Keratinocyte (primary cell): ENCODE results near the gene EEPD1. TPM values are rescaled to one million over a fixed set of nuclear protein-coding genes. Genes with fewer than 3 reads are reported as not detected.

Experiments used
- DNase-seq: peaks from one replicate; pipeline ENCODE4 v3.0.0-alpha.2; 2011; ENCODE audit warnings: low read depth, missing footprints, low spot score
- FAIRE-seq: peaks from 2 replicates; lab custom pipeline; 2011; peaks lifted over from hg19 to GRCh38; lab: Jason Lieb, UNC
- H2AFZ ChIP-seq: 2 replicates; pipeline ENCODE4 v1.6.0; 2012; ENCODE audit warnings: low read length, control low read depth, inconsistent platforms; ENCODE audit not compliant: control insufficient read depth
- H3K27ac ChIP-seq: 2 replicates; pipeline ENCODE4 v1.5.1; 2011; ENCODE audit warnings: low read length; ENCODE audit not compliant: control insufficient read depth, insufficient read depth
- H3K27me3 ChIP-seq: 3 replicates; pipeline ENCODE4 v1.6.0; 2011; ENCODE audit warnings: low read length; ENCODE audit not compliant: control insufficient read depth, insufficient read depth; ENCODE audit errors: extremely low read depth
- H3K36me3 ChIP-seq, 2 experiments: 2 replicates in 1 of 2; 3 replicates in 1 of 2; pipeline ENCODE4 v1.5.1; 2011; ENCODE audit warnings: low read length in 2 of 2, mild to moderate bottlenecking in 1 of 2; ENCODE audit not compliant: control insufficient read depth in 2 of 2, insufficient read depth in 2 of 2; ENCODE audit errors: extremely low read depth in 1 of 2
- H3K4me1 ChIP-seq: 3 replicates; pipeline ENCODE4 v1.5.1; 2011; ENCODE audit warnings: low read length; ENCODE audit not compliant: control insufficient read depth, insufficient read depth; ENCODE audit errors: extremely low read depth
- H3K4me2 ChIP-seq: 3 replicates; pipeline ENCODE4 v1.6.0; 2011; ENCODE audit warnings: low read depth, low read length; ENCODE audit not compliant: control insufficient read depth, insufficient read depth; ENCODE audit errors: extremely low read depth
- H3K4me3 ChIP-seq, 3 experiments: fragments of 200-600 bp in 1 of 3; sonication (generic) in 1 of 3; 2 replicates in 2 of 3; 3 replicates in 1 of 3; pipeline ENCODE4 v1.5.1; 2011 to 2016; ENCODE audit warnings: low read length in 3 of 3, mild to moderate bottlenecking in 3 of 3, control low read depth in 2 of 3, inconsistent platforms in 1 of 3, low read depth in 1 of 3, mixed read lengths in 1 of 3, mixed run types in 1 of 3, moderate library complexity in 1 of 3; ENCODE audit not compliant: control insufficient read depth in 2 of 3, insufficient read depth in 2 of 3; ENCODE audit errors: extremely low read depth in 1 of 3
- H3K79me2 ChIP-seq: 2 replicates; pipeline ENCODE4 v1.6.0; 2012; ENCODE audit warnings: low read length; ENCODE audit not compliant: control insufficient read depth, insufficient read depth
- H3K9ac ChIP-seq: 3 replicates; pipeline ENCODE4 v1.6.0; 2011; ENCODE audit warnings: low read length; ENCODE audit not compliant: control insufficient read depth, insufficient read depth; ENCODE audit errors: extremely low read depth
- H3K9me1 ChIP-seq: 3 replicates; pipeline ENCODE4 v1.6.0; 2011; ENCODE audit warnings: low read length; ENCODE audit not compliant: control insufficient read depth, insufficient read depth; ENCODE audit errors: extremely low read depth
- H3K9me3 ChIP-seq: 2 replicates; pipeline ENCODE4 v1.5.1; 2012; ENCODE audit warnings: low read depth, low read length; ENCODE audit not compliant: control insufficient read depth
- H4K20me1 ChIP-seq: 3 replicates; pipeline ENCODE4 v1.6.0; 2011; ENCODE audit warnings: low read length; ENCODE audit not compliant: control insufficient read depth, insufficient read depth; ENCODE audit errors: extremely low read depth
- EZH2 ChIP-seq: IDR thresholded peaks from one replicate; pipeline ENCODE4 v1.6.1; 2012; ENCODE audit warnings: inconsistent platforms, mild to moderate bottlenecking, low read length, moderate library complexity
- dilution Hi-C: fragments of 300-500 bp; cut with MboI; formaldehyde crosslinking; loops from one replicate; pipeline ENCODE4 v1.7.0; 2020; ENCODE audit warnings: low sequenced_read_pairs; ENCODE audit not compliant: extremely low pct_ligation_motif_present
- polyA plus RNA-seq, 5 experiments: library from polyadenylated mRNA; depleted of rRNA in 3 of 5; stranded (reverse) in 3 of 5; stranded (forward) in 1 of 5; unstranded in 1 of 5; fragments of >200 nt; gene quantifications; 1 replicate in 1 of 5; 2 replicates in 3 of 5; 3 replicates in 1 of 5; pipeline versions ENCODE4 v1.2.1 to v1.2.3, GENCODE V29; 2011 to 2012; ENCODE audit warnings: missing spikeins in 2 of 5, low read depth in 1 of 5, low replicate concordance in 1 of 5
- TF ChIP-seq, protein P1 (sequence below), 3 experiments: IDR thresholded peaks in 1 of 3; conservative IDR thresholded peaks in 1 of 3; optimal IDR thresholded peaks in 1 of 3; 2 replicates in 2 of 3; 3 replicates in 1 of 3; pipeline versions ENCODE3 to v1.5.1; 2011; ENCODE audit warnings: low read length in 3 of 3, mild to moderate bottlenecking in 3 of 3, moderate library complexity in 2 of 3, control low read depth in 1 of 3, inconsistent platforms in 1 of 3; ENCODE audit not compliant: insufficient read depth in 2 of 3; ENCODE audit errors: extremely low read depth in 1 of 3

Gene EEPD1
- polyA plus RNA-seq, 1 donor (not counting 4 experiments of a cell fraction or from before 2014, with no cell fraction given) = 1.2 TPM

DNA sequence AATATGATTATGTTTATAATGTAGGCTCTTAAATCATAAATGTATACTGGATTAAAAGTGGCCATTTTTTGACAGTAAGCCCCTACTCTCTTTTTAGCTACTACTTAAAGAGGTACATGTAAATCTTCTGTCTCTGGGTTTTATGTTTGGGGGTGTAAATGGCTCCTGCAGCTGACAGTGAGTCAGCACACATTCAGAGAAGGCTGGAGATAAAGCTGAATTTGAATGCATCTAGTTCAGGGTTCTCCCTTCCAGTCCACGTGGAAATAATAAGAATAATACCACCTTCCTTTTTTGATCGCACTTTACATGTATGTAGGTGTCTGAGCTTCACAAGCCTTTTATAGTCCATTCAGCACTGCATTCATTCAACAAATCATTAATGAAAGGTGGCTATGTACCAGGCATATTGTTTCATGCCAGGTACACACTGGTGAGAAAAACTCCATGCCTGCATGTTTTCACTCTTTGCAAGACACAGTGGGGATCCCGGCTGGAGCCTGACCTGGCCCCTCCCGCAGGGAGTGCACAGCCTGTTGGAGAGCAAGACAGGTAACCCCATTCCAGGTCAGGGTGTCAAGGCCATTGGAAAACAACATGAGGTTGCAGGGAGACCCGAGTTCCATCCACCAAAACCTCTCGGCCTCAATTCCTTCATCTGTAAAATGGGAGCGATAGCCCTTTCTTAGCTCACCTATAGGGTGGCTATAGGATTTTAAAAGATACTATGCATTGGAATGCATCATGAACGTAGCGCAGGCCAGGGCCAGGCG, 129.1 kb downstream of the EEPD1 start:
- DNase-seq (no peak), FAIRE-seq (no peak)
- Histone ChIP-seq H3K9me1 (no peaks in the 10 kb centered on the region), H3K79me2 (no peaks in the 10 kb centered on the region), H3K27me3 (peaks cover 4% of the 10 kb centered on the region), H4K20me1 (no peaks in the 10 kb centered on the region), H2AFZ (no peak overlapping the region), H3K4me3 (no peak overlapping the region), H3K9ac (no peak overlapping the region), H3K4me2 (no peak overlapping the region), H3K9me3 (no peaks in the 10 kb centered on the region), H3K4me1 (peaks cover 5% of the 10 kb centered on the region), H3K27ac (no peak overlapping the region), H3K36me3 (no peaks in the 10 kb centered on the region)
- dilution Hi-C loops = no loop called here
- TF ChIP-seq, protein P1, sequence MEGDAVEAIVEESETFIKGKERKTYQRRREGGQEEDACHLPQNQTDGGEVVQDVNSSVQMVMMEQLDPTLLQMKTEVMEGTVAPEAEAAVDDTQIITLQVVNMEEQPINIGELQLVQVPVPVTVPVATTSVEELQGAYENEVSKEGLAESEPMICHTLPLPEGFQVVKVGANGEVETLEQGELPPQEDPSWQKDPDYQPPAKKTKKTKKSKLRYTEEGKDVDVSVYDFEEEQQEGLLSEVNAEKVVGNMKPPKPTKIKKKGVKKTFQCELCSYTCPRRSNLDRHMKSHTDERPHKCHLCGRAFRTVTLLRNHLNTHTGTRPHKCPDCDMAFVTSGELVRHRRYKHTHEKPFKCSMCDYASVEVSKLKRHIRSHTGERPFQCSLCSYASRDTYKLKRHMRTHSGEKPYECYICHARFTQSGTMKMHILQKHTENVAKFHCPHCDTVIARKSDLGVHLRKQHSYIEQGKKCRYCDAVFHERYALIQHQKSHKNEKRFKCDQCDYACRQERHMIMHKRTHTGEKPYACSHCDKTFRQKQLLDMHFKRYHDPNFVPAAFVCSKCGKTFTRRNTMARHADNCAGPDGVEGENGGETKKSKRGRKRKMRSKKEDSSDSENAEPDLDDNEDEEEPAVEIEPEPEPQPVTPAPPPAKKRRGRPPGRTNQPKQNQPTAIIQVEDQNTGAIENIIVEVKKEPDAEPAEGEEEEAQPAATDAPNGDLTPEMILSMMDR (optimal IDR thresholded peaks at IDR 0.05 in 1 of 3, IDR thresholded peaks at IDR 0.05 in 1 of 3, conservative IDR thresholded peaks at IDR 0.05 in 1 of 3; ENCODE audit: extremely low read depth in 1 of 3, insufficient read depth in 2 of 3, low read length in 3 of 3) = no peak
- TF ChIP-seq EZH2 = no peak

DNA sequence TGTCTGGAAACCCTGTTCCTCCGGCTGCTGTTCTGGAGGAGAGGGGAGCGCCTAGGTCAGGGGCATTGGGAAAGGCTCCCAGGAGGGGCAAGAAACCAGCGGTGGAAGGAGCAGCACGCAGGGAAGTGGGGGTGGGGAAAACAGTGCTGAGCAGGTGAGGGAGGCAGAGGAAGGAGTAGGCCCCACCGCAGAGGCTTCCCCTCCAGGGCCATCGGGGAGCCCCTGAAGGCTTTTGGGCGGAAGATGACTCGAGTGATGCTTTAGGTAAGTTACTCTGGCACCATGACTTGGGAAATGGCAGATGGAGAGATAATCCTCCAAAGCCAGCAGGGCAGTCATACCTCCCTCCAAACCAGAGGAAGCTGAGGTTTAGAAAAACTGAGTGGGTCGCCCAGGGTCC, 130.1 kb downstream of the EEPD1 start:
- H3K9ac ChIP-seq = no peak overlapping the region
- no peaks in the 10 kb centered on the region for H3K36me3 ChIP-seq
- H3K9me3 ChIP-seq = no peaks in the 10 kb centered on the region
- no peaks in the 10 kb centered on the region for H3K9me1 ChIP-seq
- no peaks in the 10 kb centered on the region for H4K20me1 ChIP-seq
- H3K27ac ChIP-seq = no peak overlapping the region
- peaks cover 5% of the 10 kb centered on the region for H3K4me1 ChIP-seq
- H3K27me3 ChIP-seq = peaks cover 4% of the 10 kb centered on the region
- dilution Hi-C loops = no loop called here
- FAIRE-seq (no peak), DNase-seq (no peak)
- H3K4me3 ChIP-seq = no peak overlapping the region
- no peak overlapping the region for H2AFZ ChIP-seq
- H3K4me2 ChIP-seq = no peak overlapping the region
- H3K79me2 ChIP-seq = no peaks in the 10 kb centered on the region
- TF ChIP-seq EZH2 = no peak
